ENCODE data around the gene SYCN. TPM values are rescaled to one million over a fixed set of nuclear protein-coding genes. Genes with fewer than 3 reads are reported as not detected.

SYCN gene
- total and polyA plus RNA-seq, 8 donors: not detected

- DNase-seq: peak in 2 of 4 donors; percentile 41 to 69
- ATAC-seq: peak; percentile 72
- Histone ChIP-seq H3K36me3 (no peaks in the 10 kb centered on the region), H3K9me3 (no peaks in the 10 kb centered on the region), H3K27ac (no peak overlapping the region), H3K4me1 (peaks cover 25 to 41% of the 10 kb centered on the region in 2 donors), H3K27me3 (no peaks in the 10 kb centered on the region), H3K4me3 (no peak overlapping the region)
- no peak for TF ChIP-seq CTCF (IDR thresholded peaks at IDR 0.05)
- intact Hi-C loops (cut with DNase I): no loop called here
Measured at GRCh38 chr19:39154629-39155100, 49.4 kb downstream of the SYCN start.

GRCh38 chr19:39154100-39154628 lies 49.9 kb downstream of the SYCN start:
- H3K36me3 ChIP-seq: no peaks in the 10 kb centered on the region
- H3K27me3 ChIP-seq: no peaks in the 10 kb centered on the region
- H3K9me3 ChIP-seq: no peaks in the 10 kb centered on the region
- ATAC-seq (no peak), DNase-seq (no peak)
- no peak for TF ChIP-seq CTCF (IDR thresholded peaks at IDR 0.05)
- no peak overlapping the region for H3K4me3 ChIP-seq
- intact Hi-C loops (cut with DNase I): no loop called here
- H3K27ac ChIP-seq: no peak overlapping the region
- H3K4me1 ChIP-seq: peaks cover 25 to 36% of the 10 kb centered on the region in 2 donors

Other genes with a start within 250 kb of the SYCN start
- gene FBXO17, start 228.5 kb downstream of the SYCN start, total RNA-seq: 10 to 100 TPM in 1 of 2 donors, 1 to 10 TPM in 1; 7.1 to 10.4 TPM
- 10 to 100 TPM; 40.0 to 50.3 (median 44.8) TPM for gene FBXO17, start 228.5 kb downstream of the SYCN start, polyA plus RNA-seq (ENCODE audit: insufficient read length in 6 of 6)
- gene FBXO27, start 171.7 kb downstream of the SYCN start, total RNA-seq: 10 to 100 TPM; 11.4 to 11.9 TPM
- gene FBXO27, start 171.7 kb downstream of the SYCN start, polyA plus RNA-seq (ENCODE audit: insufficient read length in 6 of 6): 1 to 10 TPM; 3.3 to 4.7 (median 3.7) TPM
- not detected for gene ACP7, start 119.9 kb downstream of the SYCN start, total RNA-seq
- gene ACP7, start 119.9 kb downstream of the SYCN start, polyA plus RNA-seq (ENCODE audit: insufficient read length in 6 of 6): under 1 TPM; 0.13 to 0.23 (median 0.18) TPM
- gene PAK4, start 78.5 kb downstream of the SYCN start, total RNA-seq: 10 to 100 TPM; 43.9 to 46.0 TPM
- gene PAK4, start 78.5 kb downstream of the SYCN start, polyA plus RNA-seq (ENCODE audit: insufficient read length in 6 of 6): 10 to 100 TPM; 40.9 to 62.3 (median 54.3) TPM
- gene NCCRP1, start 7.3 kb downstream of the SYCN start, total RNA-seq: not detected
- gene NCCRP1, start 7.3 kb downstream of the SYCN start, polyA plus RNA-seq (ENCODE audit: insufficient read length in 6 of 6): under 1 TPM; 0.17 to 0.30 (median 0.22) TPM
- gene IFNL3, start 40.7 kb upstream of the SYCN start, total RNA-seq: not detected
- gene IFNL3, start 40.7 kb upstream of the SYCN start, polyA plus RNA-seq (ENCODE audit: insufficient read length in 6 of 6): not detected
- not detected for gene IFNL4, start 44.6 kb upstream of the SYCN start, total RNA-seq
- gene IFNL4, start 44.6 kb upstream of the SYCN start, polyA plus RNA-seq (ENCODE audit: insufficient read length in 6 of 6): not detected
- gene IFNL2, start 64.1 kb upstream of the SYCN start, total RNA-seq: not detected
- gene IFNL2, start 64.1 kb upstream of the SYCN start, polyA plus RNA-seq (ENCODE audit: insufficient read length in 6 of 6): not detected
- not detected for gene IFNL1, start 92.1 kb upstream of the SYCN start, total RNA-seq
- gene IFNL1, start 92.1 kb upstream of the SYCN start, polyA plus RNA-seq (ENCODE audit: insufficient read length in 6 of 6): not detected
- 1 to 10 TPM; 1.0 to 2.3 TPM for gene LRFN1, start 116.6 kb upstream of the SYCN start, total RNA-seq
- 1 to 10 TPM; 1.2 to 2.9 (median 1.9) TPM for gene LRFN1, start 116.6 kb upstream of the SYCN start, polyA plus RNA-seq (ENCODE audit: insufficient read length in 6 of 6)
- 100 to 1,000 TPM in 1 of 2 donors, 10 to 100 TPM in 1; 53.8 to 136 TPM for gene GMFG, start 131.8 kb upstream of the SYCN start, total RNA-seq
- gene GMFG, start 131.8 kb upstream of the SYCN start, polyA plus RNA-seq (ENCODE audit: insufficient read length in 6 of 6): 10 to 100 TPM; 46.1 to 59.4 (median 51.6) TPM
- gene SAMD4B, start 138.2 kb upstream of the SYCN start, total RNA-seq: 10 to 100 TPM; 74.1 to 77.0 TPM
- gene SAMD4B, start 138.2 kb upstream of the SYCN start, polyA plus RNA-seq (ENCODE audit: insufficient read length in 6 of 6): 100 to 1,000 TPM in 5 of 6 donors, 10 to 100 TPM in 1; 92.2 to 127 (median 111) TPM
- gene PAF1, start 186.8 kb upstream of the SYCN start, total RNA-seq: 10 to 100 TPM; 31.0 to 36.1 TPM
- gene PAF1, start 186.8 kb upstream of the SYCN start, polyA plus RNA-seq (ENCODE audit: insufficient read length in 6 of 6): 10 to 100 TPM; 57.5 to 70.4 (median 67.0) TPM
- gene MED29, start 187.1 kb upstream of the SYCN start, total RNA-seq: 10 to 100 TPM; 29.7 to 32.7 TPM
- 10 to 100 TPM; 28.7 to 43.4 (median 34.3) TPM for gene MED29, start 187.1 kb upstream of the SYCN start, polyA plus RNA-seq (ENCODE audit: insufficient read length in 6 of 6)
- gene ZFP36, start 202.6 kb upstream of the SYCN start, total RNA-seq: 100 to 1,000 TPM; 165 to 172 TPM
- gene ZFP36, start 202.6 kb upstream of the SYCN start, polyA plus RNA-seq (ENCODE audit: insufficient read length in 6 of 6): 100 to 1,000 TPM in 2 of 6 donors, 10 to 100 TPM in 4; 25.4 to 295 (median 91.4) TPM
- 10 to 100 TPM; 39.5 to 50.8 TPM for gene PLEKHG2, start 208.4 kb upstream of the SYCN start, total RNA-seq
- gene PLEKHG2, start 208.4 kb upstream of the SYCN start, polyA plus RNA-seq (ENCODE audit: insufficient read length in 6 of 6): 100 to 1,000 TPM in 3 of 6 donors, 10 to 100 TPM in 3; 80.0 to 118 (median 96.4) TPM
- gene RPS16, start 231.7 kb upstream of the SYCN start, total RNA-seq: 1,000 to 10,000 TPM; 1,507 to 1,549 TPM
- gene RPS16, start 231.7 kb upstream of the SYCN start, polyA plus RNA-seq (ENCODE audit: insufficient read length in 6 of 6): 1,000 to 10,000 TPM; 1,386 to 1,755 (median 1,492) TPM
- gene SUPT5H, start 241.3 kb upstream of the SYCN start, total RNA-seq: 100 to 1,000 TPM in 1 of 2 donors, 10 to 100 TPM in 1; 93.6 to 102 TPM
- 100 to 1,000 TPM; 118 to 152 (median 140) TPM for gene SUPT5H, start 241.3 kb upstream of the SYCN start, polyA plus RNA-seq (ENCODE audit: insufficient read length in 6 of 6)

Data from left lung (tissue), 10 donors.